GM12872 (cell line): ENCODE results near the gene ABCC8.

Experiments used
- CTCF ChIP-seq: IDR thresholded peaks from 3 replicates; pipeline ENCODE4 v1.5.1; 2011; ENCODE audit warnings: low read depth, mild to moderate bottlenecking, low read length, moderate library complexity; ENCODE audit not compliant: insufficient read depth

Gene ABCC8

GRCh38 chr11:17414992-17415391 is 61.7 kb downstream of the ABCC8 start:
- no peak for TF ChIP-seq CTCF

GRCh38 chr11:17414317-17414737 is 62.3 kb downstream of the ABCC8 start:
- TF ChIP-seq CTCF = no peak

- no peak for TF ChIP-seq CTCF
These were observed 63.0 kb downstream of the ABCC8 start for GRCh38 chr11:17413414-17414316.

GRCh38 chr11:17412488-17413180 is 64.0 kb downstream of the ABCC8 start:
- TF ChIP-seq CTCF = no peak

- no peak for TF ChIP-seq CTCF
These were observed 65.2 kb downstream of the ABCC8 start for GRCh38 chr11:17411418-17411817.

- no peak for TF ChIP-seq CTCF
These were observed 65.9 kb downstream of the ABCC8 start for GRCh38 chr11:17410606-17411379.

GRCh38 chr11:17408641-17409040 is 68.0 kb downstream of the ABCC8 start:
- no peak for TF ChIP-seq CTCF
